ENCODE results near the gene NRF1. TPM values are rescaled to one million over a fixed set of nuclear protein-coding genes. Genes with fewer than 3 reads are reported as not detected.

The NRF1 gene
- total RNA-seq, 1 experiment from 2014 or later = 14.0 TPM

DNA sequence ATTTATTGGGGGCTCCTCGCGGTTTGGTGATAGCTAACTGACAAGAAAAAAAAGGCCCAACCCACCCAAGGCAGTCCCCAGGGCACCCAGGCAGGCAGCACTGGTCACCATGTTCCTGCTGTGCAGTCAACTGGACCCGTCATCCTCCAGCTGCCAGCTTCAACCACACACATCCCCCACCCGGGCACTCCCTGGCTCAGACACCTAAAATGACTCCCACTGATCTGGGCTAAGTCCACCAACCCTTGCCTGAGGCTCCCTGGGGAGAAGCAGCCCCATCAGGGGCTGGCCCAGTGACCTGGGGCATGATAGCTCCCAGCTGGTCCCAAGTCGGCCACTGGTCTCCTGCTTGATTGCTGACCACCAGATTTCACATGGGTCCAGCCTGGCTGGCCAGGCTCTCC, 161.8 kb downstream of the NRF1 start:
- no TSS peak for BruUV-seq (replicated peaks)
- ATAC-seq = no peak
- Histone ChIP-seq H3K27ac (ENCODE audit: low read length) (no peak overlapping the region), H3K27me3 (ENCODE audit: control insufficient read depth, insufficient read depth, low read length) (no peaks in the 10 kb centered on the region), H3K36me3 (ENCODE audit: control insufficient read depth, insufficient read depth, low read length) (no peaks in the 10 kb centered on the region), H3K4me1 (ENCODE audit: control insufficient read depth, insufficient read depth, low read length) (peaks cover 3% of the 10 kb centered on the region; the same call in 1 of the 2 replicates), H3K4me3 (ENCODE audit: low read depth in 2 of 2, low read length in 2 of 2) (no peak overlapping the region), H3K9me3 (ENCODE audit: control insufficient read depth, insufficient read depth, low read depth, low read length) (no peaks in the 10 kb centered on the region)
- in situ Hi-C loops (cut with HindIII; ENCODE audit: low pct_unique_long_range_greater_than_20kb, low sequenced_read_pairs) (no loop called here), intact Hi-C loops (cut with micrococcal nuclease; ENCODE audit: unreplicated experiment) (no loop called here)
- no peak for DNase-seq (ENCODE audit: low read depth, low spot score)
- CTCF ChIA-PET = no interaction called here
- TF ChIP-seq TCF7L2 (IDR thresholded peaks at IDR 0.05; ENCODE audit: low read depth, low read length) (no peak), POLR2AphosphoS5 (IDR thresholded peaks at IDR 0.05; ENCODE audit: low read depth, low read length) (no peak), SIN3A (IDR thresholded peaks at IDR 0.05; ENCODE audit: borderline replicate concordance, insufficient read depth, low read depth, low read length) (no peak)
- TF ChIP-seq, protein P1, sequence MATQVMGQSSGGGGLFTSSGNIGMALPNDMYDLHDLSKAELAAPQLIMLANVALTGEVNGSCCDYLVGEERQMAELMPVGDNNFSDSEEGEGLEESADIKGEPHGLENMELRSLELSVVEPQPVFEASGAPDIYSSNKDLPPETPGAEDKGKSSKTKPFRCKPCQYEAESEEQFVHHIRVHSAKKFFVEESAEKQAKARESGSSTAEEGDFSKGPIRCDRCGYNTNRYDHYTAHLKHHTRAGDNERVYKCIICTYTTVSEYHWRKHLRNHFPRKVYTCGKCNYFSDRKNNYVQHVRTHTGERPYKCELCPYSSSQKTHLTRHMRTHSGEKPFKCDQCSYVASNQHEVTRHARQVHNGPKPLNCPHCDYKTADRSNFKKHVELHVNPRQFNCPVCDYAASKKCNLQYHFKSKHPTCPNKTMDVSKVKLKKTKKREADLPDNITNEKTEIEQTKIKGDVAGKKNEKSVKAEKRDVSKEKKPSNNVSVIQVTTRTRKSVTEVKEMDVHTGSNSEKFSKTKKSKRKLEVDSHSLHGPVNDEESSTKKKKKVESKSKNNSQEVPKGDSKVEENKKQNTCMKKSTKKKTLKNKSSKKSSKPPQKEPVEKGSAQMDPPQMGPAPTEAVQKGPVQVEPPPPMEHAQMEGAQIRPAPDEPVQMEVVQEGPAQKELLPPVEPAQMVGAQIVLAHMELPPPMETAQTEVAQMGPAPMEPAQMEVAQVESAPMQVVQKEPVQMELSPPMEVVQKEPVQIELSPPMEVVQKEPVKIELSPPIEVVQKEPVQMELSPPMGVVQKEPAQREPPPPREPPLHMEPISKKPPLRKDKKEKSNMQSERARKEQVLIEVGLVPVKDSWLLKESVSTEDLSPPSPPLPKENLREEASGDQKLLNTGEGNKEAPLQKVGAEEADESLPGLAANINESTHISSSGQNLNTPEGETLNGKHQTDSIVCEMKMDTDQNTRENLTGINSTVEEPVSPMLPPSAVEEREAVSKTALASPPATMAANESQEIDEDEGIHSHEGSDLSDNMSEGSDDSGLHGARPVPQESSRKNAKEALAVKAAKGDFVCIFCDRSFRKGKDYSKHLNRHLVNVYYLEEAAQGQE (IDR thresholded peaks at IDR 0.05; ENCODE audit: insufficient read depth in 1 of 2, low read depth in 2 of 2, low read length in 1 of 2) = no peak
- TF ChIP-seq, protein P2, sequence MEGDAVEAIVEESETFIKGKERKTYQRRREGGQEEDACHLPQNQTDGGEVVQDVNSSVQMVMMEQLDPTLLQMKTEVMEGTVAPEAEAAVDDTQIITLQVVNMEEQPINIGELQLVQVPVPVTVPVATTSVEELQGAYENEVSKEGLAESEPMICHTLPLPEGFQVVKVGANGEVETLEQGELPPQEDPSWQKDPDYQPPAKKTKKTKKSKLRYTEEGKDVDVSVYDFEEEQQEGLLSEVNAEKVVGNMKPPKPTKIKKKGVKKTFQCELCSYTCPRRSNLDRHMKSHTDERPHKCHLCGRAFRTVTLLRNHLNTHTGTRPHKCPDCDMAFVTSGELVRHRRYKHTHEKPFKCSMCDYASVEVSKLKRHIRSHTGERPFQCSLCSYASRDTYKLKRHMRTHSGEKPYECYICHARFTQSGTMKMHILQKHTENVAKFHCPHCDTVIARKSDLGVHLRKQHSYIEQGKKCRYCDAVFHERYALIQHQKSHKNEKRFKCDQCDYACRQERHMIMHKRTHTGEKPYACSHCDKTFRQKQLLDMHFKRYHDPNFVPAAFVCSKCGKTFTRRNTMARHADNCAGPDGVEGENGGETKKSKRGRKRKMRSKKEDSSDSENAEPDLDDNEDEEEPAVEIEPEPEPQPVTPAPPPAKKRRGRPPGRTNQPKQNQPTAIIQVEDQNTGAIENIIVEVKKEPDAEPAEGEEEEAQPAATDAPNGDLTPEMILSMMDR (IDR thresholded peaks at IDR 0.05) = no peak
- POLR2A ChIA-PET = interaction anchor here (0.6 kb wide), 1 partner anchor 172 kb away, joined by 14 read pairs; no protein-coding TSS in a partner anchor

DNA sequence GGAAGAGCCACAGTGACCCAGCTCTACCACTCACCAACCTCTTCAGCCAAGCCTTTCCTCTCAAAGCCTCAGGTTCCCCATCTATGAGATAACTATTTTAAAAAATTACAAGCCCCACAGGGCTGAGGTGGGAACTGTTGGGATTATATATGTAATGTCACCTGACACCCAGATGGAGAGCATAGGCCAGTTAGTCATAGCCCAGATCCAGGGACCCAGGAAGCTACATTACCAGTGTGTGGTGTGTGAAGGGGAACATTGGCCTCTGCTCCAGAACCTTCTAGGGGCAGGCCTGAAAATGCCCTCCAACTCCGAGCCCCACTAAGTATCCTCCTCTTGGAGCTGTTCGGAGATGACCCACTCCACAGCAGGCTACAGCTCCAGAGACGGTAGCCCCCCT, 162.4 kb downstream of the NRF1 start:
- CTCF ChIA-PET = no interaction called here
- POLR2A ChIA-PET = interaction anchor here (0.6 kb wide), 1 partner anchor 173 kb away, joined by 14 read pairs; no protein-coding TSS in a partner anchor

More for the DNA sequence above, 162.4 kb downstream of the NRF1 start:
- in situ Hi-C loops (cut with HindIII; ENCODE audit: low pct_unique_long_range_greater_than_20kb, low sequenced_read_pairs) = no loop called here
- Histone ChIP-seq H3K9me3 (ENCODE audit: control insufficient read depth, insufficient read depth, low read depth, low read length) (no peaks in the 10 kb centered on the region), H3K36me3 (ENCODE audit: control insufficient read depth, insufficient read depth, low read length) (no peaks in the 10 kb centered on the region), H3K4me1 (ENCODE audit: control insufficient read depth, insufficient read depth, low read length) (peaks cover 3% of the 10 kb centered on the region; the same call in 1 of the 2 replicates), H3K27me3 (ENCODE audit: control insufficient read depth, insufficient read depth, low read length) (no peaks in the 10 kb centered on the region), H3K27ac (ENCODE audit: low read length) (no peak overlapping the region), H3K4me3 (ENCODE audit: low read depth in 2 of 2, low read length in 2 of 2) (no peak overlapping the region)
- TF ChIP-seq POLR2AphosphoS5 (IDR thresholded peaks at IDR 0.05; ENCODE audit: low read depth, low read length) (no peak), SIN3A (IDR thresholded peaks at IDR 0.05; ENCODE audit: borderline replicate concordance, insufficient read depth, low read depth, low read length) (no peak), TCF7L2 (IDR thresholded peaks at IDR 0.05; ENCODE audit: low read depth, low read length) (no peak)
- TF ChIP-seq, protein P2 (IDR thresholded peaks at IDR 0.05) = no peak
- TF ChIP-seq, protein P1 (IDR thresholded peaks at IDR 0.05; ENCODE audit: insufficient read depth in 1 of 2, low read depth in 2 of 2, low read length in 1 of 2) = no peak
- intact Hi-C loops (cut with micrococcal nuclease; ENCODE audit: unreplicated experiment) = no loop called here
- no TSS peak for BruUV-seq (replicated peaks)
- ATAC-seq (no peak), DNase-seq (ENCODE audit: low read depth, low spot score) (no peak)
